SK-N-SH (cell line): Measurements from ENCODE around the gene CATSPERB. TPM values are rescaled to one million over a fixed set of nuclear protein-coding genes. Genes with fewer than 3 reads are reported as not detected.

ENCODE experiments used
- CTCF ChIA-PET: fragments of 300-600, 350-600 bp; formaldehyde crosslinking; extraction: SDS; loops from one replicate; lab custom pipeline; 2021; lab: Yijun Ruan, JAX
- POLR2A ChIA-PET: fragments of 350-600 bp; sonication (Branson Sonifier 250); formaldehyde crosslinking; extraction: SDS; loops from one replicate; lab custom pipeline; 2020; ENCODE audit warnings: antibody characterized with exemption, inconsistent platforms; lab: Yijun Ruan, JAX
- DNase-seq: peaks from one replicate; pipeline ENCODE4 v3.0.0; 2012
- H2AFZ ChIP-seq: fragments of 200-600 bp; sonication (generic); 2 replicates; pipeline ENCODE4 v1.8.1; 2016; ENCODE audit warnings: antibody characterized with exemption, mild to moderate bottlenecking, low read depth
- H3F3A ChIP-seq: fragments of 200-600 bp; sonication (generic); replicated peaks from 2 replicates; pipeline ENCODE3; 2016; ENCODE audit warnings: antibody characterized with exemption, mild to moderate bottlenecking; ENCODE audit not compliant: insufficient read depth
- H3K27ac ChIP-seq, 2 experiments: fragments of 200-500 bp in 1 of 2; fragments of 200-600 bp in 1 of 2; sonication (Bioruptor generic) in 1 of 2; sonication (generic), shearing (Covaris generic) in 1 of 2; 2 replicates each; pipeline versions ENCODE4 v1.5.1 to v1.6.1; 2014 to 2016; ENCODE audit warnings: low read depth in 2 of 2, inconsistent platforms in 1 of 2, low read length in 1 of 2, mild to moderate bottlenecking in 1 of 2, mixed read lengths in 1 of 2
- H3K27me3 ChIP-seq: fragments of 200-600 bp; sonication (generic), shearing (Covaris generic); 2 replicates; pipeline ENCODE4 v1.6.1; 2016; ENCODE audit warnings: mixed run types; ENCODE audit not compliant: insufficient read depth
- H3K36me3 ChIP-seq, 2 experiments: fragments of 200-500 bp in 1 of 2; fragments of 200-600 bp in 1 of 2; sonication (Bioruptor generic) in 1 of 2; sonication (generic) in 1 of 2; replicated peaks in 1 of 2; 2 replicates each; pipeline versions ENCODE3 to v1.5.1; 2014 to 2016; ENCODE audit warnings: low read length in 1 of 2, mild to moderate bottlenecking in 1 of 2; ENCODE audit not compliant: insufficient read depth in 2 of 2, control insufficient read depth in 1 of 2
- H3K4me1 ChIP-seq, 2 experiments: fragments of 200-500 bp in 1 of 2; fragments of 200-600 bp in 1 of 2; sonication (Bioruptor generic) in 1 of 2; sonication (generic), shearing (Covaris generic) in 1 of 2; 2 replicates each; pipeline versions ENCODE4 v1.5.1 to v1.6.1; 2014 to 2016; ENCODE audit warnings: low read depth in 1 of 2, low read length in 1 of 2, mixed run types in 1 of 2; ENCODE audit not compliant: insufficient read depth in 2 of 2, control insufficient read depth in 1 of 2
- H3K4me2 ChIP-seq: fragments of 200-600 bp; sonication (generic), shearing (Covaris generic); 2 replicates; pipeline ENCODE4 v1.6.1; 2017; ENCODE audit warnings: mixed run types
- H3K4me3 ChIP-seq, 2 experiments: fragments of 200-500 bp in 1 of 2; fragments of 200-600 bp in 1 of 2; sonication (Bioruptor generic) in 1 of 2; sonication (generic), shearing (Covaris generic) in 1 of 2; 2 replicates each; pipeline versions ENCODE4 v1.5.1 to v1.8.1; 2014 to 2016; ENCODE audit warnings: low read depth in 2 of 2, inconsistent platforms in 1 of 2, low read length in 1 of 2, mild to moderate bottlenecking in 1 of 2, mixed read lengths in 1 of 2, moderate library complexity in 1 of 2
- H3K79me2 ChIP-seq: fragments of 200-600 bp; sonication (generic); 2 replicates; pipeline ENCODE4 v1.8.1; 2017; ENCODE audit warnings: mild to moderate bottlenecking; ENCODE audit not compliant: insufficient read depth
- H3K9ac ChIP-seq: fragments of 200-600 bp; sonication (generic); 2 replicates; pipeline ENCODE4 v1.6.1; 2017; ENCODE audit warnings: mixed run types
- H3K9me2 ChIP-seq: fragments of 200-600 bp; sonication (generic); 2 replicates; pipeline ENCODE4 v1.6.1; 2017; ENCODE audit warnings: mixed run types
- H3K9me3 ChIP-seq: fragments of 200-600 bp; sonication (generic); 2 replicates; pipeline ENCODE4 v1.6.1; 2017; ENCODE audit warnings: mixed run types, mild to moderate bottlenecking, moderate library complexity
- H4K20me1 ChIP-seq: fragments of 200-600 bp; sonication (generic); 2 replicates; pipeline ENCODE4 v1.6.1; 2017; ENCODE audit warnings: mild to moderate bottlenecking, mixed run types; ENCODE audit not compliant: insufficient read depth
- CTCF ChIP-seq: fragments of 200-600 bp; sonication (generic); IDR thresholded peaks from 2 replicates; pipeline ENCODE4 v1.6.1; 2017; ENCODE audit warnings: antibody characterized with exemption, mild to moderate bottlenecking, moderate library complexity
- FOXM1 ChIP-seq: IDR thresholded peaks from 2 replicates; pipeline ENCODE4 v1.4.0; 2012; ENCODE audit warnings: low read depth, mild to moderate bottlenecking
- JUND ChIP-seq: IDR thresholded peaks from 2 replicates; pipeline ENCODE4 v1.4.0; 2012
- MAX ChIP-seq: IDR thresholded peaks from 2 replicates; pipeline ENCODE4 v1.4.0; 2012; ENCODE audit warnings: low read depth
- MEF2A ChIP-seq: IDR thresholded peaks from 2 replicates; pipeline ENCODE4 v1.4.0; 2012; ENCODE audit warnings: low read depth, borderline replicate concordance
- MXI1 ChIP-seq: IDR thresholded peaks from 2 replicates; pipeline ENCODE4 v1.6.1; 2012; ENCODE audit warnings: mild to moderate bottlenecking, low read depth, low read length, improper control_type of control experiment
- NFIC ChIP-seq: IDR thresholded peaks from 2 replicates; pipeline ENCODE4 v1.4.0; 2012; ENCODE audit warnings: borderline replicate concordance
- RAD21 ChIP-seq: IDR thresholded peaks from 2 replicates; pipeline ENCODE4 v1.6.1; 2012; ENCODE audit warnings: mild to moderate bottlenecking, low read length
- RCOR1 ChIP-seq: fragments of 150-350 bp; IDR thresholded peaks from 2 replicates; pipeline ENCODE4 v1.6.1; 2017; ENCODE audit warnings: antibody characterized with exemption, low read length
- REST ChIP-seq: IDR thresholded peaks from 2 replicates; pipeline ENCODE4 v1.6.1; 2012; ENCODE audit warnings: mild to moderate bottlenecking, low read depth, low read length, moderate library complexity
- RXRA ChIP-seq: IDR thresholded peaks from 2 replicates; pipeline ENCODE4 v1.4.0; 2012; ENCODE audit warnings: low read depth, mild to moderate bottlenecking, borderline replicate concordance
- SMC3 ChIP-seq: IDR thresholded peaks from 2 replicates; pipeline ENCODE4 v1.6.1; 2012; ENCODE audit warnings: low read depth, low read length, improper control_type of control experiment
- TCF12 ChIP-seq: IDR thresholded peaks from 2 replicates; pipeline ENCODE4 v1.4.0; 2012
- TEAD4 ChIP-seq: IDR thresholded peaks from 2 replicates; pipeline ENCODE4 v1.4.0; 2012; ENCODE audit warnings: mild to moderate bottlenecking, borderline replicate concordance; ENCODE audit not compliant: insufficient read depth
- USF1 ChIP-seq: IDR thresholded peaks from 2 replicates; pipeline ENCODE4 v1.4.0; 2012; ENCODE audit warnings: low read depth, borderline replicate concordance
- ZBTB33 ChIP-seq: IDR thresholded peaks from 2 replicates; pipeline ENCODE4 v1.4.0; 2012; ENCODE audit warnings: low read depth, borderline replicate concordance
- WGBS: methylation state at CpG from one replicate; pipeline ENCODE4 v1.1.6; 2017; ENCODE audit warnings: low lambda C conversion rate; 5-methylcytosine and 5-hydroxymethylcytosine counted together
- polyA plus RNA-seq, 3 experiments: library from polyadenylated mRNA; depleted of rRNA; stranded (reverse); fragments of >200 nt; gene quantifications; 2 replicates each; pipeline ENCODE4 v1.2.3, GENCODE V29; 2012

Gene CATSPERB
- polyA plus RNA-seq, 1 of the 3 experiments (the other 2 are of a cell fraction), result 0.08 TPM

GRCh38 chr14:91649930-91650329, 82.0 kb downstream of the CATSPERB start:
- Histone ChIP-seq H3K9ac (no peak overlapping the region), H4K20me1 (no peaks in the 10 kb centered on the region), H3K79me2 (no peaks in the 10 kb centered on the region), H3K9me3 (no peaks in the 10 kb centered on the region), H3F3A (no peaks in the 10 kb centered on the region), H3K4me1 (no peaks in the 10 kb centered on the region), H2AFZ (no peak overlapping the region), H3K36me3 (no peaks in the 10 kb centered on the region), H3K27me3 (no peaks in the 10 kb centered on the region; the same call in 1 of the 2 replicates), H3K27ac (no peak overlapping the region), H3K4me2 (no peak overlapping the region), H3K9me2 (no peaks in the 10 kb centered on the region), H3K4me3 (no peak overlapping the region)
- 0% methylated on average over 2 of the region's 2 CpGs for WGBS
- DNase-seq, result peak; percentile 11
- TF ChIP-seq RAD21 (peak; percentile 46), CTCF (peak; percentile 50), ZBTB33 (no peak), JUND (no peak), RCOR1 (no peak)
- CTCF ChIA-PET, result interaction anchor here (0.6 to 1.2 kb wide), 3 partner anchors 20 to 809 kb away, joined by 3 read pairs; no protein-coding TSS in a partner anchor
- POLR2A ChIA-PET, result no interaction called here

GRCh38 chr14:91647856-91648255, 84.0 kb downstream of the CATSPERB start:
- H3K9ac ChIP-seq, result no peak overlapping the region
- WGBS, result 14% methylated on average over 1 of the region's 1 CpG
- no peaks in the 10 kb centered on the region for H3K9me3 ChIP-seq
- H3K4me2 ChIP-seq, result no peak overlapping the region
- DNase-seq, result no peak
- no peaks in the 10 kb centered on the region for H3K79me2 ChIP-seq
- H4K20me1 ChIP-seq, result no peaks in the 10 kb centered on the region
- H3K4me1 ChIP-seq, result no peaks in the 10 kb centered on the region
- ChIA-PET POLR2A (no interaction called here), CTCF (interaction anchor here (1.4 kb wide), 1 partner anchor 12 kb away, joined by 3 read pairs; no protein-coding TSS in a partner anchor)
- no peak overlapping the region for H2AFZ ChIP-seq
- H3K9me2 ChIP-seq, result no peaks in the 10 kb centered on the region
- H3K4me3 ChIP-seq, result no peak overlapping the region
- H3K27ac ChIP-seq, result no peak overlapping the region
- H3F3A ChIP-seq, result no peaks in the 10 kb centered on the region
- no peaks in the 10 kb centered on the region for H3K36me3 ChIP-seq
- H3K27me3 ChIP-seq, result no peaks in the 10 kb centered on the region; the same call in 1 of the 2 replicates
- TF ChIP-seq RCOR1 (no peak), MAX (no peak), RXRA (no peak), RAD21 (no peak), MEF2A (no peak), NFIC (no peak), REST (no peak), CTCF (no peak), TCF12 (no peak), TEAD4 (no peak), MXI1 (no peak), USF1 (no peak), JUND (no peak), SMC3 (no peak), FOXM1 (no peak)
